Muscle of arm (tissue), 12 donors: Measurements from ENCODE around the gene IDH2. TPM values are rescaled to one million over a fixed set of nuclear protein-coding genes. Genes with fewer than 3 reads are reported as not detected.
A peak's percentile ranks its signal among the peaks of the same experiment; 100 is the strongest.
"Not testable (repeated sequence)": the region's sequence is repeated elsewhere in the genome, so short reads cannot be mapped to it uniquely, and the experiment has no call there.

ENCODE experiments used
- DNase-seq: peaks from one replicate; pipeline ENCODE4 v3.0.0-alpha.2; 2013
- polyA plus RNA-seq, 12 donors: library from polyadenylated mRNA; unstranded; fragments of 120-200 nt; gene quantifications; one replicate each; pipeline ENCODE4 v1.2.1, GENCODE V29; 2013; ENCODE audit not compliant: insufficient read length in 12 of 12

The IDH2 gene
- polyA plus RNA-seq, 12 donors: 159 to 288 (median 245) TPM; not detected in 1

DNA sequence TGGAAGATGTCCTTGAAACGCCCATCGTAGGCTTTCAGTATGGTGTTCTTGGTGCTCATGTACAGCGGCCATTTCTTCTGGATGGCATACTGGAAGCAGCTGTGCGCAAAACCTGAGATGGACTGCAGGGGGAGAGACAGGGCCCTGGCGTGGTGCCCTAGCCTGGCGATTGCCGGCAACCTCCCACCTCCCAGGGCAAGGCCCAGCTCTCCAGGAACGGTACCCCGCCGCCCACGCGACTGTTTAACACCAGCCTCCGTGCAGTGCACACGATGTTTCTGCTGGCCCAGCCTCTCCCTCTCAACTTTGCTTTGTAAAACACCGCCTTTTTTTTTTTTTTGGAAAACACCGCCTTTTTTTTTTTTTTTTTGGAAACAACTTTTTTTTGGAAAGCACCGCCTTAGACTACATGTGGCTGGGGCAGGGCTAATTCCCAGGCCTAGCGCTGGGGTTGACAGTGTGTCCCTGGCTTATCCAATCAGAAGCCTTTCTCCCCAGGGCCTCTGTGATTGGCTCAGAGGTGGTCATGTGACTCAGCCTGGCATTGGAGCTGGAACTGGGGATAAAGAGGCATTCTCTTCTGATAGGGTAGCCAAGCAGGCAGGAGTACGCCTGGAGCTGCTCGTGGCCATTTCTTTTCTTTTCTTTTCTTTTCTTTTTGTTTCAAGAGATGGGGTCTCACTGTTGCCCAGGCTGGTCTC is 14.7 kb downstream of the IDH2 start:
- DNase-seq: no peak

DNA sequence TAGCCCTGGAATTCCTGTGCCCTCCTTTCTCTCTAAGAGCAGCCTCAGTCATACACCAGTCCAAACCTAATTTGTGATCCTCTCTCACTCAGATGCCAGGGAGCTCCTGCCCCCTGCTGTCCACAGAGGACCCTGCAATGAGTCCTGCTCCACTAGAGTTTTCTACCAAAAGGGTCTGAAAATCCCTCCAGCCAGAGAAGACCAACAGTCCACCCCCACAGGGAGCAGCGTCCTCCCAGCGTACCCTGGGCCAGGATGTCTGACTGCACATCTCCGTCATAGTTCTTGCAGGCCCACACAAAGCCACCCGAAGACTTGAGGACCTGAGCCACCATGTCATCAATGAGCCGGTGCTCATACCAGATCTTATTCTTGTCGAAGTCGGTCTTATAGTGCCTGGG is 15.4 kb downstream of the IDH2 start:
- DNase-seq: no peak

GRCh38 chr15:90085565-90085964 is 16.7 kb downstream of the IDH2 start:
- no peak for DNase-seq

DNA sequence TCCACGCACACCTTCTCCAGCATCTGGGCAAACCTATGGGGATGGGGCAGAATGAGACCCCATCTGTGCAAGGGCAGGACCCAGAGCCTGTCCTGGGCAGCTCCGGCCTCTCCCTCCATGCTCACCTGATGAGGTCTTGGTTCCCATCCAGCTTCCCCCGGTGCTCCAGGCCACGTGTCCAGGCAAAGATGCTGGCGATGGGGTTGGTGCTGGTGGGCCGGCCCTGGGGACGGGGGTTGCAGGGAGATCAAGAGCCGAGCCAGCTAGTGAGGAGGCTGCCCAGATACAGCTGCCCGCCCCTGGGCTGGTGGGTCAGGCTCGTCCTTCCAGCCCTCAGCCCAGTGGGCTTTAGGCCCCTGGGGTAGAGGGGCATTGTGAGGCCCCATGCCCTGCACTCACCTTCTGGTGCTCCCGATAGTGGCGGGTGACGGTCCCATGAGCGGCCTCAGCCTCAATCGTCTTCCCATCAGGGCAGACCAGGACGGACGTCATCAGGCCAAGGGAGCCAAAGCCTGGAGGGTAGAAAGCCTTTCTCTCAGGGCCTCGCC is 17.3 kb downstream of the IDH2 start:
- no peak for DNase-seq

DNA sequence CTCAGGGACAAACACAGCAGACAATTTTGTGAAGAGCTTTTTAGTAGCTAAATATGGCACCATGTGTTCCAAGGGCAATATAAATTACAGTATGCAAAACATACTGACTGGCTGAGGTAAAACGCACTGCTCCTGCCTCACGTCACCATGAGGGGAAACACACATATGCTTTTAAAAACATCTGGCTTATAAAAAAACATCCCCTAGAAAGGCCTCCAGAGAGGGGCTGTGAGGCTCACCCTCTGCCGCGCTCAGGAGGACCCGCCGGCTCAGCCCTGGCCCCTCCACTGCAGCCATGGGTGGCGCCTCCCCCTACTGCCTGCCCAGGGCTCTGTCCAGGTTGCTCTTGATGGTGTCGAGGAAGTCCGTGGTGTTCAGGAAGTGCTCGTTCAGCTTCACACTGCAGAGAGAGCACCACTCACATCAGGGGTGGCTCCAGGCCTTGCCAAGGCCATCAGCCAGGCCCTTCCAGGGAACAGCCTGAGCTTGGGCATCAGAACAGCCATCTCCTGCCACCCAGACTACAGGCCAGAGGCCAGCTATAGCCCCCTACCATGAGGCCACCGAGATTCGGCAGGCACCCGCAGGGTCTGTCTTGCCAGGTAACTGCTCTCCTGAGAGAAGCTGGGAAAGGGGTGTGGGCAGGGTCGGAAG is 18.2 kb downstream of the IDH2 start:
- DNase-seq: no peak

- no peak for DNase-seq
Observed at GRCh38 chr15:90083419-90083818, 18.8 kb downstream of the IDH2 start.

DNA sequence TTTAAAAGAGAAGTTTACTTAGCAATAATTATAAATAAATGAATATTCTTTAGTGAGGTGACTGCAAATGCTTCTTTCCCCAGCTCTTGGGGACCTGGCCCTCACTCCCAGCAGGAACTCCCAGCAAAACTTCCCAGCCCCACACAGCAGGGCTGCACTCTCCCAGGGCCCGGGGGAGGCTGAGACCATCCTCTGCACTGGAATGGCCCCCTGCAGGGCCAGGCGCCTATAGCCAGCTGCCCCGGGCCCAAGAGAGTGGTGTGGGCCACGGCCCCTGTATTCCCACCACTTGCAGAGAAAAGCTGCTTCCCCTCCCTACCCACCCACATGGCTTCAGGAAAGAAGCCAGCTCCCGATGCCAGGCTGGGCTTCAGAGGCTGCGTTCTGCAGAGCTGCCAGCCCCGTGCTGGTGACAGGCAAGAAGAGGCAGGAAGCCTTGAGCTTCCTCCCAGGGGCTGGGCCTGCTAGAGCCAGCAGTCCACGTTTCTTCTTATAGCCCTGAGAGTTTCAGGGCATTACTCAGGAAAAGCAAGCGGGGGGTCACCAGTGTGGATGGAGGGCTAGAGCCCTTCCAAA is 20.0 kb downstream of the IDH2 start:
- no peak for DNase-seq

DNA sequence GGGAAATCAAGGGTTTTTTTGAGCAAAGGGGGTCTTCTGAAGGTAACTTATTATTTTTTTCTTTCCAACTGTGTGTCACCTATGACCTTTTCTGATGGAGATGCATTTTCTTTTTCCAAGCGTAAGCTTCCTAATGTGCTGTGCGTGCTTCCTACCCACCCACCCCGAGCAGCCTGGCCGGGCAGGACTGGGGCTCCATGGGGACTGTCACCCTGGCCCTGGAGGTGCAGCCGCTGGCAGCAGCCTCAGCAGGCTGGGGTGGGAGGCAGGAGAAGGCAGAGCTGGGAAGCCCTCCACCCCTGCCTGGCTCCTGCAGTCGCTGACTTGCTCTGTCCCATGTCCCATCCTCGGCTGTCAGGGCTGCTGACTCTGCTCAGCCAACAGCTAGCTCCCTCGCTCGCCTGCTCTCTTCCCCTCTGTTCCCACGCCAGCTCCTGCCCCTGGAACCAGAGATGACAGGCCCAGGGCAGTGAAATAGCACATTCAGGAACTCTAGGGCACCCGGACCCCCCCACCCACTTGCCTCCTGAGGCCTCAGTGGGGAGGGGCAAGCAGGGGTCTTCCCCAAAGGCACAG is 21.4 kb downstream of the IDH2 start:
- no peak for DNase-seq

DNA sequence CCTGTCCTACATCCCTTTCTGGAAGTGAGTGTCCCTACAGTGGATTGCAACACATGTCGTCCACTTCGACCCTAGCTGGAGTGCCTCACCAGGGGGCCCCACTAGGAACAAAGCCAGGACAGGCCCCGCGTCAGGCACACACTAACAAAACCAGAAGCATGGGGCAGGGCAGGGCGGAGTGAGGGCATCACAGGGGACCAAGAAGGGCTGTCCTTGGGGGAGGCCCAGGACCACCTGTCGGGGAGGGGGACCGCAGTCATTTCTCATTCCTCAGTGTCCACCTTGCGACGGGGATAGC is 21.9 kb downstream of the IDH2 start:
- DNase-seq: no peak

DNA sequence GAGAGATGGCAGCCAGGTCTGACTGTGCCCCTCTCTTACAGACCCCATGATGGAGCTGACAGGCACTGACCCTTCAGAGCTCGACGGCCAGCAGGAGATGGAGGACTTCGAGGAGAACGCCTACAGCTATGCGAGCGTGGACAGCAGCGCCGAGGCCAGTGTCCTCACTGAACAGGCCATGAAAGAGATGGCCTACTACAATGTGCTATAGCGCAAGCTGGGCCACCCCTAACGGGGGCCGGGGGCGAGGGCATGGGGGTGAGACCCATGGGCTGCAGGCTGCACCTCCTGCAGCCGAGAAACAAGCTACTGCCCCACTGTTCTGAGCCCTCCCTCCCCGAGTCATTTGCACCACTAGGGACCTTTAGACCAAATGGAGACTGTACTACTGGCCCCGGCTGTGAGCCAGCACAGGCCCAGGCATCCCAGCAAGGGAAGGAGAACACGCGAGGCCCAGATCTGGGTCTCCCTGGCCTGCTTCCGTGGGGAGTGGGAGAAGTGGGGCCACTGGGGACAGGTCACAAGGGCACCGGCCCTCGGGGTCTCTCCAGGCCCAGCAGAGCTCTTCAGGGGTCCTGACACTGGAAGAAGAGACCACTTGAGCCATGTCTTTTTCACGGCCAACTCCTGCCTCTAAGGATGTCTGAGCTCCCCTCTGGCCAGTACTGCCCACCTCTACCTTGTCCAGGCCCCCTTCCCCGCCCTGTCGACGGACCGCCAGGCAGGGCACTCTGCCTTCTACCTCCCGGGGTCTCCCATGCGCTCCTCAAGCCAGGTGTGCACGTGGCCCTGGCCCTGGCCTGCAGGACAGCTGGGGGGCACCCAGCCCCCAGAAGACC is 22.4 kb downstream of the IDH2 start:
- DNase-seq: no peak

- DNase-seq: no peak
Observed at GRCh38 chr15:90078965-90079364, 23.3 kb downstream of the IDH2 start.

DNA sequence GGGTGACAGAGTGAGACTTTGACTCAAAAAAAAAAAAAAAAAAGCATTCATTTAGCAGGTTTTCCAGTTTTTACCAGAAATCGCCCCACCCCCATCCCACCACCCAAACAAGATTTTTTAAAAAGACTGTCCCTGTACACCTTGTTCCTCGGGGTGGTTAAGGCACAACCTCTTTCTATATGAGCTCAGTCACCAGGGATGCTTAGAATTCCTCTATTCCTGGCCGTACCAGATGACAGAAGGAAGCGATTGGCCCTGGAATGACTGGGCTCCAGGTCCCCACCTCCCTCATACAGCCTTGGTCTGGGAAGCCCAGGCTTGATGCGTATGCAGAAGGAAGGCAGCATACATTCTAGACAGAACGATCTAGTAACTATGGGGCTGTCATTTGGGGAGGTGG is 25.6 kb downstream of the IDH2 start:
- DNase-seq: no peak

DNA sequence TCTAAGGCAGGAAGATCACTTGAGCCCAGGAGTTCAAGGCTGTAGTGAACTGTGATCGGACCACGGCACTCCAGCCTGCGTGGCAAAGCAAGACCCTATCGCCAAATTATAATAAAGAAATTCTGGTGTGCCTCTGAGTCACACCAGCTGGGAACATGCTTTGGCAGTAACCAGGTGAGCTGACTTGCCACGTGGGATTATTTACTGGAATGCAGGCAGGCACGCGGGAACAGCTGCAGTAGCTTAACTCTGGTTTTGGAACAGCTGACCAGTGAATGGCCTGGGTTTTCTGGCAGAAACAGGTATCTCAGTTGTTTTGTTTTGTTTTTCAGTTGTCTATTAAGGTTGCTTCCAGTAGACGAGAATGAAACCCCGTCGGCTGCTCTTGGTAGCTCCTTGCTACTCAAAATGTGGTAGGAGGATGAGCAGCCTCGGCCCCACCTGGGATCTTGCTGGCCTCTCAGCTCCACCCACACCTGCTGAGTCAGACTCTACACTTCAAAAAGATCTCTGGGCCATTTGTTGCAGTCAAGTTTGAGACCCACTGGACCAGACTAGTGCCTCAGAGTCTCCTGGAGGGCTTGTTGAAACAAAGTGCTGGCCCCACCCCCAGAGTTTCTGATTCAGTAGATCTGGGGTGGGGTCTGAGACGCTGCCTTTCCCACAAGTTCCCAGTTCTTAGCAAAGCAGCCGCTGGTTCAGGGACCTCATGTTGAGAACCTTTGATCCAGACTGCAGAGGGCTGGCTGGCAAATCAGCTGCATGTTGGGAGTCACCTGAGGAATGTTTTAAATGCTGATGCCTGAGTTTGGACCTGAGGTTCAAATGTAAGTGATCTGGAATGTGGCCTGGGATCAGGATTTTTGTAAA is 26.6 kb downstream of the IDH2 start:
- no peak for DNase-seq

GRCh38 chr15:90074916-90075315 is 27.4 kb downstream of the IDH2 start:
- no peak for DNase-seq

GRCh38 chr15:90074023-90074422 is 28.2 kb downstream of the IDH2 start:
- no peak for DNase-seq

DNA sequence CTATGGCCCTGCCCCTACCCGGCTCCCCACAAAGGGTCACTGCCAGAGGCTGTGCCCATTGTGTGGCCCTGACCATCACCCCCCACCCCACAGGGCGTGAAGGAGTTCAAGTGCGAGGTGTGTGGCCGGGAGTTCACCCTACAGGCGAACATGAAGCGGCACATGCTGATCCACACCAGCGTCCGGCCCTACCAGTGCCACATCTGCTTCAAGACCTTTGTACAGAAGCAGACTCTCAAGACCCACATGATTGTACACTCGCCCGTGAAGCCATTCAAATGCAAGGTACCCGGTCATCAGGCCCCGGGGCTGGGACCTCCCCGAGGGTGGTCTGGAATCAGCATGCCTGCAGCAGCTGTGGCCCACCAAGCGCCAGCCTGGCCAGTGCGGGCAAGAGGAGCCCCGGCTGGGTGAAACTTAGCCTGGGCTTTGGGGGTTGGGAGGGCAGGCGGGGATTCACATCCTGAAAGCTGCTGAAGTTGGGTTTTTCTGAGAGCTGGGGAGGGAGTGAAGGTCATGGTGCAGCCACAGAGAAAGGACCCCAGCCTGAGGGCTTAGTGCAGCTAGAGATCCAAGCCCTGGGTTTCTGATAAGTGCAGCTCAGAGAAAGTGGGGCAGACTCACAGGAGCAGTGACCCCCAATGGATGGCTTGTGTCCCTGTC is 29.2 kb downstream of the IDH2 start:
- DNase-seq: no peak

DNA sequence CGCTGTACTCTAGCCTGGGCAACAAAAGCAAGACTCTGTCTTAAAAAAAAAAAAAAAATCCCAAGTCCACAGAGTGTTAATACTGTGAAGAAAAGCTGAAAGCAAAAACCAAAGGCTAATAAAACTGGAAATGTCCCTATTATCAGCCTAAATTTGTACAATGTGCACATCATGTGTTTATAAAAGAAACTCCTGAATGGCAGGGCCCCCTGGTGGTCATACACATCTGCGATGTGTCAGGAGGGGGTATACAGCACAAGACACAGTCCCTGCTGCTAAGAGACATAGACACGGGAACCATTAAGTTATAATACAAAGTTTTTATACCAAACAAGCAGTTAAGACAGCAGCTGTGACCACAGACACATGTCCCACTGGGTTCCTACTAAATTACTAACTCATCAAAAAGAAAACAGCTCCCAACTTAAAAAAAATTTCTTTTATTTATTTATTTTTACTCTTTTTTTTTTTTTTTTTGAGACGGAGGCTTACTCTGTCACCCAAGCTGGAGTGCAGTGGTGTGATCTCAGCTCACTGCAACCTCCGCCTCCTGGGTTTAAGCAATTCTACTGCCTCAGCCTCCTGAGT is 31.0 kb downstream of the IDH2 start:
- DNase-seq: peak; percentile 82

GRCh38 chr15:90070623-90071022 is 31.6 kb downstream of the IDH2 start:
- DNase-seq: not testable (repeated sequence)

DNA sequence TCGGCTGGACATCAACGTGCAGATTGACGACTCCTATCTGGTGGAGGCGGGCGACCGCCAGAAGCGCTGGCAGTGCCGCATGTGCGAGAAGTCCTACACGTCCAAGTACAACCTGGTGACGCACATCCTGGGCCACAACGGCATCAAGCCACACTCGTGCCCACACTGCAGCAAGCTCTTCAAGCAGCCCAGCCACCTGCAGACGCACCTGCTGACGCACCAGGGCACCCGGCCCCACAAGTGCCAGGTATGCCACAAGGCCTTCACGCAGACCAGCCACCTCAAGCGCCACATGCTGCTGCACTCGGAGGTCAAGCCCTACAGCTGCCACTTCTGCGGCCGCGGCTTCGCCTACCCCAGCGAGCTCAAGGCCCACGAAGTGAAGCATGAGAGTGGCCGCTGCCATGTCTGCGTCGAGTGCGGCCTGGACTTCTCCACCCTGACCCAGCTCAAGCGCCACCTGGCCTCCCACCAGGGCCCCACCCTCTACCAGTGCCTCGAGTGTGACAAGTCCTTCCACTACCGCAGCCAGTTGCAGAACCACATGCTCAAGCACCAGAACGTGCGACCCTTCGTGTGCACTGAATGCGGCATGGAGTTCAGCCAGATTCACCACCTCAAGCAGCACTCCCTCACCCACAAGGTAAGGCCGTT is 34.2 kb downstream of the IDH2 start:
- no peak for DNase-seq
